Neural progenitor cell (in vitro differentiated cells): ENCODE results near the gene TSPAN17. TPM values are rescaled to one million over a fixed set of nuclear protein-coding genes. Genes with fewer than 3 reads are reported as not detected.

Experiments
- DNase-seq: peaks from one replicate; pipeline ENCODE4 v3.0.0-alpha.2; 2016; ENCODE audit warnings: low spot score
- H2AFZ ChIP-seq: fragments of 200-600 bp; sonication (generic); replicated peaks from 2 replicates; pipeline ENCODE4 v1.6.1; 2016; ENCODE audit warnings: antibody characterized with exemption
- H3F3A ChIP-seq: fragments of 200-600 bp; sonication (generic); 2 replicates; pipeline ENCODE4 v1.6.1; 2016; ENCODE audit warnings: antibody characterized with exemption, low read depth
- H3K27ac ChIP-seq: fragments of 200-600 bp; sonication (generic); 2 replicates; pipeline ENCODE4 v1.5.1; 2016; ENCODE audit warnings: mild to moderate bottlenecking
- H3K27me3 ChIP-seq: fragments of 200-600 bp; sonication (generic); 2 replicates; pipeline ENCODE4 v1.6.1; 2016; ENCODE audit warnings: mild to moderate bottlenecking, moderate library complexity
- H3K36me3 ChIP-seq: fragments of 200-600 bp; sonication (generic); 2 replicates; pipeline ENCODE4 v1.5.1; 2016
- H3K4me1 ChIP-seq: fragments of 200-600 bp; sonication (generic); 2 replicates; pipeline ENCODE4 v1.6.1; 2016; ENCODE audit warnings: mixed run types
- H3K4me2 ChIP-seq: fragments of 200-600 bp; sonication (generic); 2 replicates; pipeline ENCODE4 v1.6.1; 2016
- H3K4me3 ChIP-seq: fragments of 200-600 bp; sonication (generic); 2 replicates; pipeline ENCODE4 v1.5.1; 2016
- H3K79me2 ChIP-seq: fragments of 200-600 bp; sonication (generic); 2 replicates; pipeline ENCODE4 v1.6.1; 2016; ENCODE audit warnings: low read depth
- H3K9ac ChIP-seq: fragments of 200-600 bp; sonication (generic); 2 replicates; pipeline ENCODE4 v1.6.1; 2016
- H3K9me3 ChIP-seq: fragments of 200-600 bp; sonication (generic); 2 replicates; pipeline ENCODE4 v1.5.1; 2016; ENCODE audit warnings: low read depth
- H4K20me1 ChIP-seq: fragments of 200-600 bp; sonication (generic); 2 replicates; pipeline ENCODE4 v1.6.1; 2016; ENCODE audit warnings: low read depth
- H3K27ac Mint-ChIP-seq: 3 replicates; pipeline ENCODE4 v1.8.0; 2021; ENCODE audit warnings: mixed read lengths
- H3K27me3 Mint-ChIP-seq: 2 replicates; pipeline ENCODE4 v1.8.0; 2022; ENCODE audit warnings: low read depth, mild to moderate bottlenecking, inconsistent platforms, moderate library complexity, mixed read lengths; ENCODE audit not compliant: insufficient read depth
- H3K36me3 Mint-ChIP-seq: 3 replicates; pipeline ENCODE4 v1.8.0; 2021; ENCODE audit warnings: mixed read lengths
- H3K4me1 Mint-ChIP-seq: 3 replicates; pipeline ENCODE4 v1.8.0; 2021; ENCODE audit warnings: mixed read lengths
- H3K4me3 Mint-ChIP-seq: 3 replicates; pipeline ENCODE4 v1.8.0; 2021; ENCODE audit warnings: mild to moderate bottlenecking, moderate library complexity, mixed read lengths
- H3K9me3 Mint-ChIP-seq: 3 replicates; pipeline ENCODE4 v1.8.0; 2020; ENCODE audit warnings: mixed read lengths
- CTCF ChIP-seq: fragments of 200-600 bp; sonication (generic); IDR thresholded peaks from 2 replicates; pipeline ENCODE4 v1.5.1; 2017; ENCODE audit warnings: antibody characterized with exemption, mild to moderate bottlenecking
- EZH2 ChIP-seq: fragments of 200-600 bp; sonication (generic); IDR thresholded peaks from 2 replicates; pipeline ENCODE4 v1.6.1; 2017; ENCODE audit warnings: antibody characterized with exemption, mild to moderate bottlenecking, moderate library complexity
- EZH2phosphoT487 ChIP-seq: fragments of 200-600 bp; sonication (generic); IDR thresholded peaks from 2 replicates; pipeline ENCODE4 v1.6.1; 2017; ENCODE audit warnings: antibody characterized with exemption
- total RNA-seq: library from RNA; depleted of rRNA; stranded (reverse); fragments of >200 nt; gene quantifications from 2 replicates; pipeline ENCODE4 v1.2.3, GENCODE V29; 2015; ENCODE audit warnings: low replicate concordance

TSPAN17 gene
- total RNA-seq, 1 donor from 2014 or later: 25.9 TPM

DNA sequence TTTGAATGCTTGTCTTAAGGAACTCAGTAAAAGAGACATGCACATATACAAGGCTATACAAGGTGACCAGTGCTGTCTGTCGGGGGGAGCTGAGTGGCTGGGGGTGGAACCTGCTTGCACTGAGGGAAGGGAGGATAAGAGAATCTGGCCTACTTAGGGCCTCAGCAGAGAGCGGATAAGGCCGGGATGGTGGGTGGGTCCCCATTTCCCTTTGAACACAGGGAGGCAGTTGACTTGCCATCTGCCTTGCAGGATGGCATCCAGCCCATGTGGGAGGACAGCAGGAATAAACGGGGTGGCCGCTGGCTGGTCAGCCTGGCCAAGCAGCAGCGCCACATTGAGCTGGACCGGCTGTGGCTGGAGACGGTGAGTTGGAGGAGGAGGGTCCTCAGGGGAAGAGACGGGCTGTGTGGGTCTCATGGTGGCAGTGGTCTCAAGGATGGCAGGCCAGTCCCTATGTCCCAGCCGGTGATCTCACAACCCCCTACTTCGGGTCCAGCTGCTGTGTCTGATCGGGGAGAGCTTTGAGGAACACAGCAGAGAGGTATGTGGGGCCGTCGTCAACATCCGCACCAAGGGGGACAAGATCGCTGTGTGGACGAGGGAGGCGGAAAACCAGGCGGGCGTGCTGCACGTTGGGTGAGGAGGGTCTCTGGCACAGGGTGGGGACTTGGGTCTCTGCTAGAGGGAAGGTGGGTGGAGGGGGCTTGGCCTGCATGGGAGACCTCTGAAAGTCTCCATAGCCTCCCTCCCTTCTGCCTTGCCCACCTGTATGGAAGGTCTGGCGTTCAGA is 2.2 kb upstream of the TSPAN17 start:
- H3K9me3 Mint-ChIP-seq: no peaks in the 10 kb centered on the region
- no peaks in the 10 kb centered on the region for H3K36me3 ChIP-seq
- H3K36me3 Mint-ChIP-seq: no peaks in the 10 kb centered on the region
- peak overlapping the region; percentile 52 for H3K4me3 Mint-ChIP-seq
- DNase-seq: no peak
- H3K27me3 Mint-ChIP-seq: peaks cover 20% of the 10 kb centered on the region
- H4K20me1 ChIP-seq: peaks cover 17% of the 10 kb centered on the region
- no peaks in the 10 kb centered on the region for H3K9me3 ChIP-seq
- H3K27me3 ChIP-seq: no peaks in the 10 kb centered on the region
- peak overlapping the region; percentile 23 for H3K27ac Mint-ChIP-seq
- peak overlapping the region; percentile 67 for H3K4me2 ChIP-seq
- no peak for TF ChIP-seq CTCF
- TF ChIP-seq EZH2: no peak
- no peak for TF ChIP-seq EZH2phosphoT487
- no peak overlapping the region for H3K27ac ChIP-seq
- no peak overlapping the region for H3K4me3 ChIP-seq
- peaks cover 33% of the 10 kb centered on the region for H3K4me1 ChIP-seq
- peaks cover 36% of the 10 kb centered on the region for H3K4me1 Mint-ChIP-seq
- H3K9ac ChIP-seq: no peak overlapping the region
- H3K79me2 ChIP-seq: peaks cover 23% of the 10 kb centered on the region
- H2AFZ ChIP-seq: peak overlapping the region; percentile 72
- peaks cover 22% of the 10 kb centered on the region for H3F3A ChIP-seq

- H3K4me2 ChIP-seq: peak overlapping the region; percentile 57
- no peaks in the 10 kb centered on the region for H3K27me3 ChIP-seq
- peaks cover 34% of the 10 kb centered on the region for H3K4me1 ChIP-seq
- H3K36me3 Mint-ChIP-seq: no peaks in the 10 kb centered on the region
- H3K4me3 Mint-ChIP-seq: peak overlapping the region; percentile 82
- DNase-seq: no peak
- TF ChIP-seq EZH2phosphoT487 (no peak), EZH2 (no peak), CTCF (no peak)
- no peaks in the 10 kb centered on the region for H3K36me3 ChIP-seq
- H2AFZ ChIP-seq: peak overlapping the region; percentile 23
- H4K20me1 ChIP-seq: peaks cover 24% of the 10 kb centered on the region
- H3K4me1 Mint-ChIP-seq: peaks cover 39% of the 10 kb centered on the region
- H3K9me3 ChIP-seq: no peaks in the 10 kb centered on the region
- peak overlapping the region; percentile 60 for H3K27ac Mint-ChIP-seq
- peaks cover 21% of the 10 kb centered on the region for H3K27me3 Mint-ChIP-seq
- no peak overlapping the region for H3K27ac ChIP-seq
- no peaks in the 10 kb centered on the region for H3K9me3 Mint-ChIP-seq
- H3K79me2 ChIP-seq: peaks cover 30% of the 10 kb centered on the region
- H3K4me3 ChIP-seq: no peak overlapping the region
- peaks cover 22% of the 10 kb centered on the region for H3F3A ChIP-seq
- H3K9ac ChIP-seq: no peak overlapping the region
Measured at GRCh38 chr5:176646049-176646706, 1.1 kb upstream of the TSPAN17 start.

- H3K9ac ChIP-seq: no peak overlapping the region
- H3K27me3 ChIP-seq: no peaks in the 10 kb centered on the region
- no peak overlapping the region for H3K27ac ChIP-seq
- peaks cover 34% of the 10 kb centered on the region for H3K4me1 ChIP-seq
- DNase-seq: no peak
- H3K4me2 ChIP-seq: peak overlapping the region; percentile 57
- peak overlapping the region; percentile 96 for H3K27ac Mint-ChIP-seq
- H3F3A ChIP-seq: peaks cover 22% of the 10 kb centered on the region
- H3K79me2 ChIP-seq: peaks cover 30% of the 10 kb centered on the region
- no peaks in the 10 kb centered on the region for H3K36me3 Mint-ChIP-seq
- no peaks in the 10 kb centered on the region for H3K36me3 ChIP-seq
- H4K20me1 ChIP-seq: peaks cover 24% of the 10 kb centered on the region
- H2AFZ ChIP-seq: peak overlapping the region; percentile 23
- H3K4me1 Mint-ChIP-seq: peaks cover 39% of the 10 kb centered on the region
- no peaks in the 10 kb centered on the region for H3K9me3 ChIP-seq
- H3K27me3 Mint-ChIP-seq: peaks cover 22% of the 10 kb centered on the region
- H3K4me3 ChIP-seq: no peak overlapping the region
- no peaks in the 10 kb centered on the region for H3K9me3 Mint-ChIP-seq
- no peak for TF ChIP-seq EZH2phosphoT487
- no peak for TF ChIP-seq CTCF
- no peak for TF ChIP-seq EZH2
- H3K4me3 Mint-ChIP-seq: peak overlapping the region; percentile 82
Measured at GRCh38 chr5:176646707-176647029, 616 bp upstream of the TSPAN17 start.
